ENCODE results near the gene CYB5RL.
"Not testable (repeated sequence)": the region's sequence is repeated elsewhere in the genome, so short reads cannot be mapped to it uniquely, and the experiment has no call there.

DNA sequence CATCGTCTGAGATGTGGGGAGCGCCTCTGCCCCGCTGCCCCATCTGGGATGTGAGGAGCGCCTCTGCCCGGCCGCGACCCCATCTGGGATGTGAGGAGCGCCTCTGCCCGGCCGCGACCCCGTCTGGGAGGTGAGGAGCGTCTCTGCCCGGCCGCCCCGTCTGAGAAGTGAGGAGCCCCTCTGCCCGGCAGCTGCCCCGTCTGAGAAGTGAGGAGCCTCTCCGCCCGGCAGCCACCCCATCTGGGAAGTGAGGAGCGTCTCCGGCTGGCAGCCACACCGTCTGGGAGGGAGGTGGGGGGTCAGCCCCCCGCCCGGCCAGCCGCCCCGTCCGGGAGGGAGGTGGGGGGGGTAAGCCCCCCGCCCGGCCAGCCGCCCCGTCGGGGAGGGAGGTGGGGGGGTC, 33.4 kb upstream of the CYB5RL start:
- TF ChIP-seq, protein P1, sequence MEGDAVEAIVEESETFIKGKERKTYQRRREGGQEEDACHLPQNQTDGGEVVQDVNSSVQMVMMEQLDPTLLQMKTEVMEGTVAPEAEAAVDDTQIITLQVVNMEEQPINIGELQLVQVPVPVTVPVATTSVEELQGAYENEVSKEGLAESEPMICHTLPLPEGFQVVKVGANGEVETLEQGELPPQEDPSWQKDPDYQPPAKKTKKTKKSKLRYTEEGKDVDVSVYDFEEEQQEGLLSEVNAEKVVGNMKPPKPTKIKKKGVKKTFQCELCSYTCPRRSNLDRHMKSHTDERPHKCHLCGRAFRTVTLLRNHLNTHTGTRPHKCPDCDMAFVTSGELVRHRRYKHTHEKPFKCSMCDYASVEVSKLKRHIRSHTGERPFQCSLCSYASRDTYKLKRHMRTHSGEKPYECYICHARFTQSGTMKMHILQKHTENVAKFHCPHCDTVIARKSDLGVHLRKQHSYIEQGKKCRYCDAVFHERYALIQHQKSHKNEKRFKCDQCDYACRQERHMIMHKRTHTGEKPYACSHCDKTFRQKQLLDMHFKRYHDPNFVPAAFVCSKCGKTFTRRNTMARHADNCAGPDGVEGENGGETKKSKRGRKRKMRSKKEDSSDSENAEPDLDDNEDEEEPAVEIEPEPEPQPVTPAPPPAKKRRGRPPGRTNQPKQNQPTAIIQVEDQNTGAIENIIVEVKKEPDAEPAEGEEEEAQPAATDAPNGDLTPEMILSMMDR (IDR thresholded peaks at IDR 0.05; ENCODE audit: insufficient read depth, low read length, poor library complexity, severe bottlenecking), result not testable (repeated sequence)
- TF ChIP-seq EZH2phosphoT487 (conservative IDR thresholded peaks at IDR 0.05; ENCODE audit: low read length), result not testable (repeated sequence)

All from SU-DHL-6 (cell line).